Hepatocyte (in vitro differentiated cells): ENCODE results near the gene FAM25G. TPM values are rescaled to one million over a fixed set of nuclear protein-coding genes. Genes with fewer than 3 reads are reported as not detected.
"Not testable (repeated sequence)": the region's sequence is repeated elsewhere in the genome, so short reads cannot be mapped to it uniquely, and the experiment has no call there.

ENCODE experiments used
- DNase-seq: peaks from one replicate; pipeline ENCODE4 v3.0.0-alpha.2; 2016; ENCODE audit warnings: low spot score
- H2AFZ ChIP-seq: fragments of 200-600 bp; sonication (generic); 2 replicates; pipeline ENCODE4 v1.6.0; 2016; ENCODE audit warnings: antibody characterized with exemption, mild to moderate bottlenecking
- H3K27ac ChIP-seq: fragments of 200-600 bp; sonication (generic); 2 replicates; pipeline ENCODE4 v1.5.1; 2016; ENCODE audit warnings: mild to moderate bottlenecking
- H3K27me3 ChIP-seq: fragments of 200-600 bp; sonication (generic); 2 replicates; pipeline ENCODE4 v1.6.1; 2016
- H3K36me3 ChIP-seq: fragments of 200-600 bp; sonication (generic); replicated peaks from 2 replicates; pipeline ENCODE4 v1.5.1; 2016; ENCODE audit warnings: low read depth; ENCODE audit not compliant: insufficient read depth
- H3K4me1 ChIP-seq: fragments of 200-600 bp; sonication (generic); 2 replicates; pipeline ENCODE4 v1.5.1; 2016; ENCODE audit warnings: mild to moderate bottlenecking, moderate library complexity; ENCODE audit not compliant: insufficient read depth
- H3K4me2 ChIP-seq: fragments of 200-600 bp; sonication (generic); 2 replicates; pipeline ENCODE4 v1.6.0; 2016
- H3K4me3 ChIP-seq: fragments of 200-600 bp; sonication (generic); 2 replicates; pipeline ENCODE4 v1.5.1; 2016; ENCODE audit warnings: mild to moderate bottlenecking
- H3K79me2 ChIP-seq: fragments of 200-600 bp; sonication (generic); 2 replicates; pipeline ENCODE4 v1.6.0; 2017; ENCODE audit warnings: mild to moderate bottlenecking
- H3K9me2 ChIP-seq: fragments of 200-600 bp; sonication (generic); replicated peaks from 2 replicates; pipeline ENCODE4 v1.6.0; 2017; ENCODE audit warnings: mild to moderate bottlenecking; ENCODE audit not compliant: insufficient read depth
- H3K9me3 ChIP-seq: fragments of 200-600 bp; sonication (generic); 2 replicates; pipeline ENCODE4 v1.5.1; 2016; ENCODE audit warnings: low read depth, mild to moderate bottlenecking
- H4K20me1 ChIP-seq: fragments of 200-600 bp; sonication (generic); 2 replicates; pipeline ENCODE4 v1.6.0; 2016; ENCODE audit warnings: mild to moderate bottlenecking; ENCODE audit not compliant: insufficient read depth, poor library complexity, severe bottlenecking
- EZH2 ChIP-seq: fragments of 200-600 bp; sonication (generic); IDR thresholded peaks from 2 replicates; pipeline ENCODE4 v1.6.1; 2016; ENCODE audit warnings: antibody characterized with exemption, mild to moderate bottlenecking, borderline replicate concordance
- EZH2phosphoT487 ChIP-seq: fragments of 200-600 bp; sonication (generic); IDR thresholded peaks from one replicate; pipeline ENCODE4 v1.6.1; 2018; ENCODE audit warnings: antibody characterized with exemption, mild to moderate bottlenecking, low read depth, moderate library complexity; ENCODE audit not compliant: unreplicated experiment, severe bottlenecking
- WGBS: methylation state at CpG from one replicate; pipeline ENCODE4 v1.1.6; 2016; ENCODE audit warnings: low lambda C conversion rate; ENCODE audit errors: missing lambda C conversion rate; 5-methylcytosine and 5-hydroxymethylcytosine counted together
- polyA plus RNA-seq: library from polyadenylated mRNA; unstranded; fragments of >200 nt; fragmentation: Nextera tagmentation; extraction: Ambion mirVana; gene quantifications from 2 replicates; pipeline ENCODE4 v1.2.1, GENCODE V29; 2016
- total RNA-seq: library from RNA; depleted of rRNA; stranded (reverse); fragments of >200 nt; gene quantifications from 2 replicates; pipeline ENCODE4 v1.2.3, GENCODE V29; 2014
- TF ChIP-seq, protein P1 (sequence below): fragments of 200-600 bp; sonication (generic); IDR thresholded peaks from 2 replicates; pipeline ENCODE4 v1.5.1; 2016; ENCODE audit warnings: antibody characterized with exemption, mild to moderate bottlenecking; ENCODE audit not compliant: poor library complexity

FAM25G gene
- total and polyA plus RNA-seq, 2 experiments from 2014 or later, result not detected

DNA sequence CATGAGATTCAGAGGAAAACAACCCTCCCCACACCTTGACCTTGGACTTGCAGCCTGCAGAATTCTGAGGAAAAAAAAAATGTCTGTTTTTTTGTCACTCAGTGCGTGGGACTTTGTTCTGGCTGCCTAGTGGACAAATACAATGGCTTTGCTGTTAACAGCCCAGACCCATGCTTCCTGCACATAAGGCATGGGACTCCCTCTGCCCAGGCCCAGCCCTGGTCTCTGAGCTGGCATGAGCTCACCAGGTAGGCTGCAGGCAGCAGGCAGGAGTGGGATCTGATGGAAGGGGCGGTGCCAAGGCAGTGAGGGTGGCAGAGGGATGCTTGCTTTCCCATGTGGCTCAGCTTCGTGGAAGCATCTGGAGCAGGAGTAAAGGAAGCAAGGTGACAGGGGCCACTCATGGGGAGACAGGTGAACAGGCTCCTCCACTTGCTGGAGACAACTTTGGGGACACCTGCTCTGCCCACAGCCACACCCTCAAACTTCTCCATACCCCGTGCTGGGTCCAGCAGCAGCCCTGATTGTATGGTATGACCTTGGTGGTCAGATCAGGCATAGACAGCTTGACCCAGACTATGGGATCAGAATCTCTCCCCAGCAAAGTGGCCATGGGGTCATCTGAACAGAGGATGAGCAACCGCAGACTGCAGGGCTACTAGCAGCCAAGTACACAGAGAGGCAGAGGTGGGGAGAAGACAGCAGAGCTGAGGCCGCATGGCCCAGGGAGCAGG is 34.5 kb downstream of the FAM25G start:
- no peak for DNase-seq
- H3K9me3 ChIP-seq, result no peaks in the 10 kb centered on the region
- no peaks in the 10 kb centered on the region for H4K20me1 ChIP-seq
- WGBS, result 85% methylated on average over 6 of the region's 6 CpGs
- peaks cover 35% of the 10 kb centered on the region for H3K4me1 ChIP-seq
- no peaks in the 10 kb centered on the region for H3K27me3 ChIP-seq
- no peaks in the 10 kb centered on the region for H3K9me2 ChIP-seq
- no peak overlapping the region for H3K4me3 ChIP-seq
- H2AFZ ChIP-seq, result no peak overlapping the region
- peak overlapping the region; percentile 55 for H3K27ac ChIP-seq
- no peaks in the 10 kb centered on the region for H3K79me2 ChIP-seq
- no peaks in the 10 kb centered on the region for H3K36me3 ChIP-seq
- no peak overlapping the region for H3K4me2 ChIP-seq
- TF ChIP-seq EZH2phosphoT487, result no peak
- TF ChIP-seq, protein P1, sequence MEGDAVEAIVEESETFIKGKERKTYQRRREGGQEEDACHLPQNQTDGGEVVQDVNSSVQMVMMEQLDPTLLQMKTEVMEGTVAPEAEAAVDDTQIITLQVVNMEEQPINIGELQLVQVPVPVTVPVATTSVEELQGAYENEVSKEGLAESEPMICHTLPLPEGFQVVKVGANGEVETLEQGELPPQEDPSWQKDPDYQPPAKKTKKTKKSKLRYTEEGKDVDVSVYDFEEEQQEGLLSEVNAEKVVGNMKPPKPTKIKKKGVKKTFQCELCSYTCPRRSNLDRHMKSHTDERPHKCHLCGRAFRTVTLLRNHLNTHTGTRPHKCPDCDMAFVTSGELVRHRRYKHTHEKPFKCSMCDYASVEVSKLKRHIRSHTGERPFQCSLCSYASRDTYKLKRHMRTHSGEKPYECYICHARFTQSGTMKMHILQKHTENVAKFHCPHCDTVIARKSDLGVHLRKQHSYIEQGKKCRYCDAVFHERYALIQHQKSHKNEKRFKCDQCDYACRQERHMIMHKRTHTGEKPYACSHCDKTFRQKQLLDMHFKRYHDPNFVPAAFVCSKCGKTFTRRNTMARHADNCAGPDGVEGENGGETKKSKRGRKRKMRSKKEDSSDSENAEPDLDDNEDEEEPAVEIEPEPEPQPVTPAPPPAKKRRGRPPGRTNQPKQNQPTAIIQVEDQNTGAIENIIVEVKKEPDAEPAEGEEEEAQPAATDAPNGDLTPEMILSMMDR, result no peak
- no peak for TF ChIP-seq EZH2

- no peak overlapping the region for H2AFZ ChIP-seq
- TF ChIP-seq EZH2phosphoT487, result no peak
- TF ChIP-seq, protein P1, result no peak
- TF ChIP-seq EZH2, result no peak
- no peaks in the 10 kb centered on the region for H3K9me3 ChIP-seq
- no peak for DNase-seq
- H3K9me2 ChIP-seq, result no peaks in the 10 kb centered on the region
- H3K27ac ChIP-seq, result peak overlapping the region; percentile 55
- H4K20me1 ChIP-seq, result no peaks in the 10 kb centered on the region
- no peaks in the 10 kb centered on the region for H3K27me3 ChIP-seq
- H3K4me3 ChIP-seq, result no peak overlapping the region
- no peak overlapping the region for H3K4me2 ChIP-seq
- 78% methylated on average over 8 of the region's 8 CpGs for WGBS
- H3K36me3 ChIP-seq, result no peaks in the 10 kb centered on the region
- H3K4me1 ChIP-seq, result peaks cover 32% of the 10 kb centered on the region
- no peaks in the 10 kb centered on the region for H3K79me2 ChIP-seq
These were observed 35.3 kb downstream of the FAM25G start for GRCh38 chr10:47456079-47456785.

DNA sequence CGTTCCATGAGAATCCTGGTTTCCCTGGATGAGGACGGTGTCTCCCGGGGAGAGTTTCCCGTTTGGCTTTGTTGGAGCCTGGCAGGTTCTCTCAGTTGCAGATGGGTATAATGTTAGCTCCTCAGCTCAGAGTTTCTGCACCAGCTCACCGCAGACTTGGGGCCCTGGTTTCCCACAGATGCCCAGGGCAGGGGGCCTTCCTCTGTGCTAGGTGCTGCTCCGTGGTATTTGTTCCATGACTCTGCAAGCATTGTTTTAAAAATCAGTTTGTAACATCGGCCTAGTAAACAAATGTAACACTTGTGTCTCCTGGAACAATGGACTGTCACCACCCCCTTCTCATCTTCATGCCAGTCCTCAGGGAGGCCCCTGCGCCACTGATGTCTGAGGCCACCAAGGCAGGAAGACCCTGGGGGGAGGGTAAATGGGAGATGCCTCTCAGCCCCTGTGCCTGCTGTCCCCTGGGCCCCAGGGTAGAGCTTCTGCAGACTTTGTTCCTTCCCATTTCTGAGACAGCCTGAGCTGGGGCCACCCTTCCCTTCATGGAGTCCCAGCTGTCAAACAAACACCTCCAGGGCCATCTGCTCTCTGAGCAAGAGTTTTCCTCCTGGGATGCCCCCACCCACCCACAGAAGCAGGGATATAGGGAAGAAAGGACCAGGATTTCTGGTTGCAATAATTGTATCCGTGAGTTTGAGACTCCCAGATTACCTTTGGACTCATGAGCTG is 36.0 kb downstream of the FAM25G start:
- H3K4me2 ChIP-seq, H3K36me3 ChIP-seq, H3K27me3 ChIP-seq, H3K79me2 ChIP-seq, H3K9me2 ChIP-seq, H2AFZ ChIP-seq, H4K20me1 ChIP-seq, H3K27ac ChIP-seq, H3K4me3 ChIP-seq, DNase-seq, H3K9me3 ChIP-seq: not testable (repeated sequence)
- peaks cover 32% of the 10 kb centered on the region for H3K4me1 ChIP-seq
- 73% methylated on average over 9 of the region's 9 CpGs for WGBS

DNA sequence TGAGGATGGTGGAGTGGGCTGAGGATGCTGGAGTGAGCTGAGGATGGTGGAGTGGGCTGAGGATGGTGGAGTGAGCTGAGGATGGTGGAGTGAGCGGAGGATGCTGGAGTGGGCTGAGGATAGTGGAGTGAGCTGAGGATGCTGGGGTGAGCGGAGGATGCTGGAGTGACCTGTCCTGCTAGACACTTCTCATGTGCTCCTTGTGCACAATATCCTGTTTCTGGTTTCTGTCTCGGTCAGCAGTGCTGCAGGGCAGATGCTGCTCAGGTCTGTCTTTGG is 36.8 kb downstream of the FAM25G start:
- no peaks in the 10 kb centered on the region for H3K36me3 ChIP-seq

More for the DNA sequence above, 36.8 kb downstream of the FAM25G start:
- Histone ChIP-seq H3K4me1 (peaks cover 32% of the 10 kb centered on the region), H3K4me3 (no peak overlapping the region), H3K27me3 (no peaks in the 10 kb centered on the region), H4K20me1 (no peaks in the 10 kb centered on the region), H3K27ac (no peak overlapping the region), H3K79me2 (no peaks in the 10 kb centered on the region), H3K4me2 (no peak overlapping the region), H2AFZ (no peak overlapping the region), H3K9me3 (no peaks in the 10 kb centered on the region), H3K9me2 (no peaks in the 10 kb centered on the region)
- TF ChIP-seq EZH2, result no peak
- TF ChIP-seq EZH2phosphoT487, result no peak
- TF ChIP-seq, protein P1, result no peak
- 83% methylated on average over 3 of the region's 3 CpGs for WGBS
- DNase-seq, result no peak
